Natural killer cell treated with Interleukin-12 subunit alpha and Interleukin-12 subunit beta and Interleukin-15 and Interleukin-18, amount 100 ng/mL, for 72 hours (primary cell): Measurements from ENCODE around the gene PRB2. TPM values are rescaled to one million over a fixed set of nuclear protein-coding genes. Genes with fewer than 3 reads are reported as not detected.

Experiments used
- ATAC-seq, 2 donors: fragments of 150-1000 bp; cut with Tn5 transposase in 1 of 2; sonication (Bioruptor Pico), chemical (Tn5 transposase) in 1 of 2; 2 replicates each; pipeline ENCODE4 v1.10.0; 2021
- DNase-seq: peaks from one replicate; pipeline ENCODE4 v3.0.0; 2022; ENCODE audit warnings: low spot score
- H3K27ac Mint-ChIP-seq, 2 donors: 1 replicate in 1 of 2; 2 replicates in 1 of 2; pipeline ENCODE4 v1.8.0; 2022; ENCODE audit warnings: mixed read lengths in 2 of 2, mild to moderate bottlenecking in 1 of 2, moderate library complexity in 1 of 2
- H3K27me3 Mint-ChIP-seq, 2 donors: 1 replicate in 1 of 2; 2 replicates in 1 of 2; pipeline ENCODE4 v1.8.0; 2022; ENCODE audit warnings: mixed read lengths in 2 of 2
- H3K36me3 Mint-ChIP-seq: one replicate; pipeline ENCODE4 v1.8.0; 2022; ENCODE audit warnings: mixed read lengths
- H3K4me1 Mint-ChIP-seq, 2 donors: 1 replicate in 1 of 2; 2 replicates in 1 of 2; pipeline ENCODE4 v1.8.0; 2022; ENCODE audit warnings: low read depth in 2 of 2, mixed read lengths in 2 of 2, mild to moderate bottlenecking in 1 of 2
- H3K4me3 Mint-ChIP-seq: one replicate; pipeline ENCODE4 v1.8.0; 2022; ENCODE audit warnings: mixed read lengths
- H3K9me3 Mint-ChIP-seq: 2 replicates; pipeline ENCODE4 v1.8.0; 2022; ENCODE audit warnings: mixed read lengths
- total RNA-seq, 2 donors: library from RNA; stranded (reverse); gene quantifications; one replicate each; pipeline ENCODE4 v1.2.3, GENCODE V29; 2022

PRB2 gene
- total RNA-seq, 2 donors from 2014 or later = not detected

GRCh38 chr12:11344500-11344899 lies 50.9 kb downstream of the PRB2 start:
- no peak for ATAC-seq
- no peak for DNase-seq
- Mint-ChIP-seq H3K27me3 (no peaks in the 10 kb centered on the region), H3K9me3 (peaks cover 3% of the 10 kb centered on the region), H3K4me1 (no peaks in the 10 kb centered on the region), H3K4me3 (no peak overlapping the region), H3K36me3 (no peaks in the 10 kb centered on the region), H3K27ac (no peak overlapping the region)

Other genes starting within 250 kb of the PRB2 start
- gene SMIM10L1, start 224.4 kb downstream of the PRB2 start, total RNA-seq = 1 to 10 TPM; 8.8 to 9.4 TPM
- gene TAS2R42, start 208.6 kb downstream of the PRB2 start, total RNA-seq = not detected
- gene PRB3, start 125.9 kb downstream of the PRB2 start, total RNA-seq = not detected
- gene PRB4, start 85.1 kb downstream of the PRB2 start, total RNA-seq = not detected